Epithelial cell of prostate (primary cell): ENCODE measurements around the gene PPP3CB.

Source experiments
- DNase-seq: peaks from one replicate; pipeline ENCODE4 v3.0.0-alpha.2; 2011; ENCODE audit warnings: low read depth, low spot score
- H3K27ac ChIP-seq: fragments of 450-650 bp; 2 replicates; pipeline ENCODE4 v1.5.1; 2017; ENCODE audit warnings: mild to moderate bottlenecking

The PPP3CB gene

GRCh38 chr10:73495884-73496674 is at the start of gene PPP3CB:
Gene PPP3CB, minus strand, starts transcription at chr10:73496024. Its CDS starts 135 bp downstream, at chr10:73495889.
- DNase-seq, result peak; percentile 85

GRCh38 chr10:73545357-73545756 is 49.5 kb upstream of the PPP3CB start:
- H3K27ac ChIP-seq, result no peak overlapping the region
- no peak for DNase-seq

More at GRCh38 chr10:73495884-73496674, at the start of gene PPP3CB:
- peak within 1 kb of the TSS; percentile 96 for H3K27ac ChIP-seq

DNA sequence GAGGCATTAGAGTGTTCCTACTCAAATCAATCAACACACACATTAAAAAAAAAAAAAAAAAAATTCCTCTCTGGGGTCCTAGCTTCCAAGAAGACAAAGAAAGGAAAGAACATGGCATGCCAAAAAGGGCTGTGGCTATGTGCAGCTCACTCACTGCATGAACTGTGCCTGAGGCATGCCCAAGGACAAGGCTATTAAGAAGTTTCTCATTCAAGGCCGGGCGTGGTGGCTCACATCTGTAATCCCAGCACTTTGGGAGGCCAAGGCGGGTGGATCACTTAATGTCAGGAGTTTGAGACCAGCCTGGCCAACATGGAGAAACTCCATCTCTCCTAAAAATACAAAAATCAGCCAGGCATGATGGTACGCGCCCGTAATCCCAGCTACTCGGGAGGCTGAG is 41.9 kb upstream of the PPP3CB start:
- no peak overlapping the region for H3K27ac ChIP-seq
- DNase-seq, result no peak

- no peak overlapping the region for H3K27ac ChIP-seq
These were observed 41.5 kb upstream of the PPP3CB start for GRCh38 chr10:73537288-73537687.

DNA sequence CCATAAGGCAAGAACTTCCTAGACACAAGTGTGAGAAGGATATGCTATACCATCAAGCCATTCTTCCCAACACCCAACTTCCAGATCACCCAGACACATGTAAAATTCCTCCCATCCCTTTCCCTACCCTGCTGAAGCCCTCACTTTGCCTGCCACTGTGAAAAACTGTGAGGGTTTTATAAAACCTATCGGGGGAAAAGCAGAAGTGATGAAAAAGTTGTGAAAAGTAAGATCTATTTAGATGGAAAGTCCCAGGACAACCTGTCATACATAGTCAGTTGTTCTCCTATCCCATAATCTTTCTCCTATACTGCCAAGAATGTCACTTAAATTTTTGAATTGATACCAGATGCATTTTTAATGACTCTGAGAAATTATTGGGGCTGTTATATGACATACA is 39.0 kb upstream of the PPP3CB start:
- no peak for DNase-seq
- no peak overlapping the region for H3K27ac ChIP-seq

More at GRCh38 chr10:73537288-73537687, 41.5 kb upstream of the PPP3CB start:
- DNase-seq, result no peak

DNA sequence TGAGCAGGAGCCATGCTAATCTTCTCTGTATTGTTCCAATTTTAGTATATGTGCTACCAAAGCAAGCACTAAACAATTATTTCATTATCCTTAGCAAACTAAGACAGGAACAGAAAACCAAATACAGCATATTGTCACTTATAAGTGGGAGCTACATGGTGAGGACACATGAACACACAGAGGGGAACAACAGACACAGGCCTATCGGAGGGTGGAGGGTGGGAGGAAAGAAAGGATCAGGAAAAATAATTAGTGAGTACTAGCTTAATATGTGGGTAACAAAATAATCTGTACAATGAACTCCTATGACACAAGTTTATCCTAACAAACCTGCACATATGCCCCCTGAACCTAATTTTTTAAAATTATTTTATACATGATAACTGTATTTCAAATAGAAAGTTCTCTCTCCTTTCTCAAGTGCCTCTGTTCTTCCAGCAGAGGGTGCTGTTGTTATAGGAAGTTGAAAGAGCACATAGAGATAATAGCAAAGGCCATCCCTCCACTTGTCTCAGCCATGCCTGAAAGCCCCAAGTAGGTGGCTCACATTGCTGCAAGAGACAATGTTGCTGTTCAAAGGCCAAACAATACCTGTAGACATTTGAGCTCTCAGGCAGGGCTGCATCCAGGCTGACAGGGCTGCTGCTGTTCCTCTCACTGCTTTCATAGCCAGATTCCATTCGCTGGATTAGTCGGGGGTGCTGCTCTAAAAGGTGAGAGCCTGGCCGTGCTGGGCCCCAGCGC is 33.4 kb upstream of the PPP3CB start:
- DNase-seq, result peak; percentile 10
- H3K27ac ChIP-seq, result no peak overlapping the region

- DNase-seq, result no peak
- no peak overlapping the region for H3K27ac ChIP-seq
These were observed 26.4 kb upstream of the PPP3CB start for GRCh38 chr10:73522263-73522662.

DNA sequence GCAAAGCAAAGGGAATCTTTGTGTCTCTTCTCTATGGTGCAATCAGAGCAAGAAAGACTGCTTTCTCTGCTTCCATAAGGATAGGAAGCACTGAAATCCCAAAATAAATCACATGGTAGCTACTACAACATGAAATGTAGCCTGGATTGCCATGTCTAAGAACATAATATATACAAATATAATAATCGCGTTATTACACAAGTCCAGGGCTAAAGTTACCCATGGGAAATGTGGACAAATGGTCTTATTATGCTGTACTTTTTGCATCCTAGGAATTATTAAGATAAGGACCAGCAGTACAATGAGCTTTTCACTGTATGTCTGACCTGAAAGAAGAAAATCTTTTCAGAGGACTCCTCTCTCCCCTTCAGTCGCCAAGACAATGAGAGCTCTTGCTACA is 23.5 kb upstream of the PPP3CB start:
- H3K27ac ChIP-seq, result no peak overlapping the region

DNA sequence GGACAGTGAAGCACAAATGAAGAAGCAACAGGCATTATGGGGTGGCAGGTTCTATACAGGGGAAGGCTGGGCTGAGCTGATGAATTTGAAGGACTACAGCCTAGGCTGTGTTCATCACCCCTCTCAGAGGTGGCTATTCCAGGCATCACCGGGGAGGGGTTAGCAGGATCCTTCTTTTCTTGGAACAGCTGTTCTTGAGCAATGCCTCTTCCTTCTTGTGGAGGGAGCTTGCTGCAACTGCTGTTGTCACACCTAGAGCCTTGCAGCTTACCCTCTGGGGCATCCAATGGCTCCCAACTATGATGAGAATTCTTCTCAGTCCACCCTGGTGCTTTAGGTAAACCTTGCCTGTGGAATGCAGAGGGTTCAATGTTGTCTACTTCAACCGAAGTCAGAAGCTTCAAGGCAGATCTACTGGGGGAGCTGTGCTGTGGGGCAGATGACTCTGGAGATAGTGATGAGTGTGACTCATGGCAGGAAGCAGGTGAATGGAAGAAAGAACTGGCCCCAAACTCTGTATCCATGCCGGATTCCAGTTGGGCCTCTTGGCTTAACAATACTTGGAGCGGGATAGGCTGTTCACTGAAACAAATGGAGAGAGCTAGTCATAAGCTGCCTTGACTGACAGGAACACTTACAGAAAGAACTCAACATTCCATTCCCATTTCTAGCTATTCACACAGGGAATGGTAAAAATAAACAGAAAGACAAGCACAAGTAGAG is 21.5 kb upstream of the PPP3CB start:
- no peak overlapping the region for H3K27ac ChIP-seq
- no peak for DNase-seq

More for the DNA sequence above, 23.5 kb upstream of the PPP3CB start:
- DNase-seq, result no peak

DNA sequence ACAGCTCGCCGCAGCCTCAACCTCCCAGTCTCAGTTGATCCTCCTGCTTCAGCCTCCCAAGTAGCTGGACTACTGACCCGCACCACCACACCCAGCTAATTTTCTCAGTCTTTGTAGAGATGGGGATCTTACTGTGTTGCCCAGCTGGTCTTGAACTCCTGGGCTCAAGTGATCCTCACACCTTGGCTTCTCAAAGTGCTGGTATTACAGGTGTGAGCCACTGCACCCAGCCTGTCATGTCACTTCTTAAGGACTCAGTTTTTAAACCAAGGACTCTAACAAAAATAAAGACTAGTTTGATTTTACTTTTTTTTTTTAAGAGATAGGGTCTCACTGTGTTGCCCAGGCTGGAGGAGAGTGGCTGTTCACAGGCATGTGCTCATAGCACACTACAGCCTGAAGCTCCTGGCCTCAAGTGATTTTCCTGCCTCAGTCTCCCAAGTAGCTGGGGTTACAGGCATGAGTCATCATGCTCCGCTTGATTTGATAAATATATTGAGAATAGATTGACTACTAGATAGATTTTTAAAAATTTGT is 16.5 kb upstream of the PPP3CB start:
- DNase-seq, result no peak
- H3K27ac ChIP-seq, result no peak overlapping the region

DNA sequence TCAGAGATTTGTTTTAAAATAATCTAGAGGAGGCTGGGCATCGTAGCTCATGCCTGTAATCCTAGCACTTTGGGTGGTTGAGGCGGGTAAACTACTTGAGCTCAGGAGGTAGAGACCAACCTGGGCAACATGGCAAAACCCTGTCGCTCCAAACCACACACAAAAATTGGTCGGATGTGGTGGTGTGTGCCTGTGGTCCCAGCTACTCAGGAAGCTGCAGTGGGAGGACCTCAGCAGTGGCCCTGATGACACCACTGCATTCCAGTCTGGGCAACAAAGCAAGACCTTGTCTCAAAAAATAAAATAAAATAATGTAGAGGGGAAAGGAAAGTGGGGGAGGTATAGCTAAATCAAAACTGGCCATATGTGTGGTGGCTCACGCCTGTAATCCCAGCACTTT is 13.9 kb upstream of the PPP3CB start:
- H3K27ac ChIP-seq, result no peak overlapping the region
- DNase-seq, result no peak

DNA sequence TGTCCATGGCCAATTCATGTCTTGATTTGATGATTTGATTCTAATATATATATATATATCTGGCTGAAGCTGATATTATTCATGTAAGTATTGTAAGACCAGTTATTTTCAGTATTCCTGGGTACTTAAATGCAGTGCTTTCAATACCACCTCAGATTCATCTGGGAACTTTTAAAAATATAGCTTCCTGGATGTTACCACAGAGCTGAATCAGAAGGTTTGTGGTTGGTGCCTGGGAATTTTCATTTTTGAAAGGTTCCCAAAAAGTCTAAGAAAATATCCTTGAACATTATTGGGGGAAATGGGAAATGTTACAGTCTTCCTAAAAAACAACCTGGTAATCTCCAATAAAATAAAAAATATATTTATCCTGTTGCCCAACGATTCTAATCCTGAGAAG is 10.7 kb upstream of the PPP3CB start:
- no peak for DNase-seq
- no peak overlapping the region for H3K27ac ChIP-seq

DNA sequence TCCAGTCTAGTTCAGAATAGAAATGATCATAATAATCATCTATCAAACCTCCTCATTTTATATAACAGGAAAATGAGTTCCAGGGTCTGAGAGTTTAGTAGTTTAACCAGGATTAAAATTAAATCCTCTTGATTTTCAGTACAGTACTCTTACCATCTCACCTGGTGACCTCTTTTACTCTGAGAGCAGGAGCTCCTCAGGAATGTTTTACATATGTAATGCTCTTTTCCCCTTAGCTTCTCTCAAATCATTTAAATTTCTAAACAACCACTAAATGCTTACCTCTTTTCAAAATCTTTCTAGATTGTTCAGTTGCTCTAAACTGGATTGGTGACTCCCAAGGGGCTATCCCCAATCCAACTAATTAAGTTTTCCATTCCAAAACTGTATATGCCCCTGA is 10.2 kb upstream of the PPP3CB start:
- DNase-seq, result no peak
- H3K27ac ChIP-seq, result no peak overlapping the region

DNA sequence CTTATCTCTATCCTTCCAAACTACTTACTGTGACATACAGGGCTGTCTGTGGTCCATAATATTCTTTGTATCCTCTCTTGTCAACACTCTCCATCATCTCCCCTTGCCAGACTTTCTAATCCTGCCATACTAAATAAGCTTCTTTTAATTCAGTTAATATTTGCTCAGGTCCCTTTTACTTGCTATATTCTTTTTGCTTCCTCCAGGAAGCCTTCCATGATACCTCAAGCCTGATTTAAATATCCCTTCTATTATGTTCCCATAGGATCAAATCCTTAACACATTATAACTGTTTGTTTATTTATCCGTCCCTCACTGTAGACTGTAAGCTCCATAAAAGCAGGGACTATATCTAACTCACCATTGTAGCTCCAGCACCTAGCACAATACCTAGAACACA is 7.2 kb upstream of the PPP3CB start:
- H3K27ac ChIP-seq, result no peak overlapping the region
- DNase-seq, result no peak

DNA sequence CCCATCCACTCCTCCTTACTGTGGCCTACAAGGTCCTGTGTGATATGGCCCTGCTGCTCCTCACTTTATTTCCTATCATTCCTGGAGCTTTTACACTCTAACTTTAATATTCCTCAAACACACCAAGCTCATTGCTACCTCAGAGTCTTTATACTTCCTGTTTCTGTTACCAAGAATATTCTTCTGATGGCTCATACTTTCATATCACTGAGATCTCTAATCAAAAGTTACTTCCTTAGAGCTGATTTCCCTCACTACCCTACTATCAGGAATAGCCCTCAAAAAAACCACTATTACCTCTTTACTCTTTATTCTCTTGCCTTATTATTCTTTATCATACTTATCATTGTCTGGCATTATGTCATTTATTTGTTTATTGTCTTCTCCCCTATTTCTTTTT is 5.8 kb upstream of the PPP3CB start:
- no peak for DNase-seq

DNA sequence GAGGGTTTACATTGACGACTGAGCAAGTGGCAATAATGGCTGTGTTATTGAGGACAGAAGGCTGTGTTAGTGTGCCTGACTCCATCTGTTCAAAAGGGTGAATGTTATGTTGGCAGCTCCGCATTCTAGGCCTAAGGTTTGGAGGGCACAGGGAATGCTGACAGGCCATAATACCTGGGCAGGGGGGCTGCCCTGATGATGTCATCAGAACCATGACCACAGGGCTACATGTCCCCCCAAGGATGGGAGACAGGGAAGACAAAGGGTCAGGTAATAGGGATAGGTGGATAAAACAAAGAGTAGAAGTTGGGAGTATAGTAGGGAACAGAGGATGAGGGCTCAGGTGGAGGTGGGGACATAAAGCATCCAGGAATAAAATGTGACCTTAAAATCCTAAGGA is 1.8 kb upstream of the PPP3CB start:
- no peak for DNase-seq
- no peak overlapping the region for H3K27ac ChIP-seq

More for the DNA sequence above, 5.8 kb upstream of the PPP3CB start:
- peak overlapping the region; percentile 31 for H3K27ac ChIP-seq

GRCh38 chr10:73495226-73495883 is 469 bp downstream of the PPP3CB start:
- peak; percentile 70 for DNase-seq
- peak overlapping the region; percentile 96 for H3K27ac ChIP-seq

DNA sequence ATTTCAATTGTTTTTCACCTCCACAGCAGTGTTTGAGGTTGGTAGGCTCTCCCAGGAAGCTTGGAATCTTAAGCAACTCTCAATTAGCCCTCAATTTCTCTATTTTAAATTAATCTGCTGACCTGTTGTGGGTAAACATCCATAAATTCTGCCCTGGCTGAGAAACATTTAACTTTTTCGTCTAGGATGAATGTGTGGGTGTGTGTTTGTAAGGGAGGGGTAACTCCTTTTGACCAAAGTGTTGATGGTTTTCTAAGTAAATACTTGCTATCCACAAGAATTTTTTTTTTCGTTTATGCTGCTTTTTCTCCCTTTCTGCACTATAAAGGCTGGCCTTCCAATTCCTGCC is 973 bp downstream of the PPP3CB start:
- no peak for DNase-seq
- H3K27ac ChIP-seq, result peak overlapping the region; percentile 96

DNA sequence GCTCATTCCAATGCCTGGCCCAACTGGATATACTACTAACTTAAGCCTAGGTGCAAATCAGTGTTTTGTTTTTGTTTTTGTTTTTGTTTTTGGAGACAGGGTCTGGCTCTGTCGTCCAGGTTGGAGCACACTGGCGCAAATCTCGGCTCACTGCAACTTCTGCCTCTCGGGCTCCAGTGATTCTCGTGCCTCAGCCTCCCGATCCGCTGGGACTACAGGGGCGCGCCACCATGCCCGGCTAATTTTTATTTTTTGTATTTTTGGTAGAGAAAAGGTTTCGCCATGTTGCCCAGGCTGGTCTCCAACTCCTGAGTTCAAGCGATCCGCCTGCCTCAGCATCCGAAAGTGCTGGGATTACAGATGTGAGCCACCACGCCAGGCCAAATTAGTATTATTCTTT is 1.6 kb downstream of the PPP3CB start:
- DNase-seq, result no peak
- peak overlapping the region; percentile 96 for H3K27ac ChIP-seq

DNA sequence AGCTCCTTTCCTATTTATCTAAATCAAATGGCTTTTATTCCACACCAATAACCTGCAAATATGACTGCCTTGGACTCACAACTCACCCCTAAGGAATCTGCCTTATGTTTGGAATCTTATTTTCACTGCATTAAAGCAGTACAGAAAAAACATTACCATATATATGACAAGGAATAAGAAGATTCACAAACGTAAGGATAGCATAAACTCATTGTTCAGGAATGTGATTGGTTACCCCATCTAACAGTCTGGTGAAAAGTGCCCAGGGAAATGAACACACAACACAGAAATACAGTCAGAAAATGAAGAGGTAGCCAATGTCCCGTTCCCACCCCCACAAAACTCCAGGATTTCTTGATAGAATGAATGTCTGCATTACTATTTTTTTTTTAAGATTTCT is 2.0 kb downstream of the PPP3CB start:
- DNase-seq, result no peak
- peak overlapping the region; percentile 96 for H3K27ac ChIP-seq
